MCF 10A (cell line): ENCODE data around the gene KCNC1. TPM values are rescaled to one million over a fixed set of nuclear protein-coding genes. Genes with fewer than 3 reads are reported as not detected.
A peak's percentile ranks its signal among the peaks of the same experiment; 100 is the strongest.

Experiments
- BruUV-seq: library from RNA; stranded (reverse); fragments of 400-500 nt; replicated peaks from 2 replicates; lab custom pipeline; 2021; lab: Mats Ljungman, UMichigan
- CTCF ChIA-PET: fragments of 300-600 bp; sonication (Branson Sonifier 250); formaldehyde crosslinking; extraction: SDS; loops from one replicate; lab custom pipeline; 2021; ENCODE audit warnings: antibody characterized with exemption, inconsistent platforms; lab: Yijun Ruan, JAX
- POLR2A ChIA-PET: fragments of 300-600, 350-650 bp; sonication (Branson Sonifier 250); formaldehyde crosslinking; extraction: SDS; loops from one replicate; lab custom pipeline; 2020; ENCODE audit warnings: antibody characterized with exemption, inconsistent platforms; lab: Yijun Ruan, JAX
- DNase-seq: peaks from one replicate; pipeline ENCODE4 v3.0.0-alpha.2; 2018; ENCODE audit not compliant: unreplicated experiment
- H3K27ac Mint-ChIP-seq: one replicate; pipeline ENCODE4 v1.8.0; 2022; ENCODE audit warnings: mild to moderate bottlenecking, low read depth, mixed read lengths; ENCODE audit not compliant: unreplicated experiment
- H3K27me3 Mint-ChIP-seq: one replicate; pipeline ENCODE4 v1.8.0; 2022; ENCODE audit warnings: mixed read lengths; ENCODE audit not compliant: insufficient read depth, unreplicated experiment
- H3K36me3 Mint-ChIP-seq: one replicate; pipeline ENCODE4 v1.8.0; 2022; ENCODE audit warnings: mild to moderate bottlenecking, moderate library complexity, mixed read lengths; ENCODE audit not compliant: insufficient read depth, unreplicated experiment
- H3K4me1 Mint-ChIP-seq: one replicate; pipeline ENCODE4 v1.8.0; 2022; ENCODE audit warnings: mixed read lengths; ENCODE audit not compliant: insufficient read depth, unreplicated experiment
- H3K4me3 Mint-ChIP-seq: one replicate; pipeline ENCODE4 v1.8.0; 2022; ENCODE audit warnings: mild to moderate bottlenecking, moderate library complexity, mixed read lengths; ENCODE audit not compliant: unreplicated experiment
- H3K9me3 Mint-ChIP-seq: one replicate; pipeline ENCODE4 v1.8.0; 2022; ENCODE audit warnings: mixed read lengths; ENCODE audit not compliant: unreplicated experiment
- intact Hi-C: fragments of 100-400 bp; cut with micrococcal nuclease; formaldehyde crosslinking; loops from 2 replicates; pipeline ENCODE4 v1.14.1; 2022
- total RNA-seq: library from RNA; stranded (reverse); gene quantifications from 2 replicates; pipeline ENCODE4 v1.2.3, GENCODE V29; 2022
- TF ChIP-seq, protein P1 (sequence below): fragments of 200-600 bp; IDR thresholded peaks from one replicate; pipeline ENCODE4 v1.8.0; 2022; ENCODE audit warnings: antibody characterized with exemption, mild to moderate bottlenecking; ENCODE audit not compliant: unreplicated experiment

Gene KCNC1
- total RNA-seq, 1 experiment from 2014 or later = not detected

DNA sequence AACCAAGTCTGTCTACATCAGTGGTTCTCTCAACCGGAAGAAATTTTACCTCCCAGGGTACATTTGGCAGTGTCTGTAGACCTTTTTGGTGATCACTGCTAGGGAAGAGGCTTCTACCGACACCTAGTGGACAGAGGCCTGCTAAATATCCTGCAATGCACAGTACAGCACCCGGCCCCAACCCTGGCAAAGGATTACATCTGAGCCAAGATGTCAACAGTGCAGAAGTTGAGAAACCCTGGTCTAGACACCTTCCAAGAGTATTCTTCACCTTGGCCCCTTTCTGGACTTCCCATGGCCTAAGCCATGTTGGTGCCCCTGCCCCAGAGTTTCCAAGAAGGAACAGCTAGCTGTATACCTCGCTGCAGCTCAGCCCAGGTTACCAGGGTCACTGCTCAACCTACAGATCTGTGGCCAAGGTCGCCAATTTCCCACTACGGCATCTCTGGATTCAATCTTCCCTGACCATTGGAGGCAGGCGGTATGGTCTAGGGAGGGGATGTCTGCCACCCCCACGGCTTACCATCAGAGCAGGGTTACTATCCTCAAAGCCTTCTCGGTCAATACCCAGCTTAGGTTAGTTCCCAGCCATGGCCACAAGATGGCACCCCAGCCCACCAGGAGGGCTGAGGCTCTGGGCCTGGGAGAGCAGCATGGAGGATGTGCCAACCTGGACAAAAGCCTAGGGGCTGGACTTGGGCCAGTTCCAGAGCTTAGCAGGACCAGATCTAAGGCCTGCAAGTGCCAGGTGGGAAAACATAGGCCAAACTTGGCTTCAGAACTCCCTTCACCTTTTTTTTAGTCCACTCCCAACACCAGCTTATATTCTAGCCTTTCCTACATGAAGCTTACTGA, 3.7 kb upstream of the KCNC1 start:
- TF ChIP-seq, protein P1, sequence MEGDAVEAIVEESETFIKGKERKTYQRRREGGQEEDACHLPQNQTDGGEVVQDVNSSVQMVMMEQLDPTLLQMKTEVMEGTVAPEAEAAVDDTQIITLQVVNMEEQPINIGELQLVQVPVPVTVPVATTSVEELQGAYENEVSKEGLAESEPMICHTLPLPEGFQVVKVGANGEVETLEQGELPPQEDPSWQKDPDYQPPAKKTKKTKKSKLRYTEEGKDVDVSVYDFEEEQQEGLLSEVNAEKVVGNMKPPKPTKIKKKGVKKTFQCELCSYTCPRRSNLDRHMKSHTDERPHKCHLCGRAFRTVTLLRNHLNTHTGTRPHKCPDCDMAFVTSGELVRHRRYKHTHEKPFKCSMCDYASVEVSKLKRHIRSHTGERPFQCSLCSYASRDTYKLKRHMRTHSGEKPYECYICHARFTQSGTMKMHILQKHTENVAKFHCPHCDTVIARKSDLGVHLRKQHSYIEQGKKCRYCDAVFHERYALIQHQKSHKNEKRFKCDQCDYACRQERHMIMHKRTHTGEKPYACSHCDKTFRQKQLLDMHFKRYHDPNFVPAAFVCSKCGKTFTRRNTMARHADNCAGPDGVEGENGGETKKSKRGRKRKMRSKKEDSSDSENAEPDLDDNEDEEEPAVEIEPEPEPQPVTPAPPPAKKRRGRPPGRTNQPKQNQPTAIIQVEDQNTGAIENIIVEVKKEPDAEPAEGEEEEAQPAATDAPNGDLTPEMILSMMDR = peak; percentile 94
- H3K36me3 Mint-ChIP-seq = no peaks in the 10 kb centered on the region
- no peaks in the 10 kb centered on the region for H3K4me1 Mint-ChIP-seq
- no peaks in the 10 kb centered on the region for H3K9me3 Mint-ChIP-seq
- intact Hi-C loops = loop anchor here (1.0 to 2.0 kb wide), 5 partner anchors 96 to 247 kb away; no protein-coding TSS in a partner anchor
- POLR2A ChIA-PET = interaction anchor here (0.6 to 2.2 kb wide), 10 partner anchors 95 to 257 kb away, joined by 3 to 16 read pairs (median 5); no protein-coding TSS in a partner anchor
- H3K27ac Mint-ChIP-seq = no peak overlapping the region
- H3K27me3 Mint-ChIP-seq = peaks cover 44% of the 10 kb centered on the region
- no peak overlapping the region for H3K4me3 Mint-ChIP-seq
- BruUV-seq = no TSS peak
- CTCF ChIA-PET = interaction anchor here (0.5 to 10.6 kb wide), 91 partner anchors 9 to 702 kb away, joined by 3 to 507 read pairs (median 5); partner anchors contain the start of gene SAAL1
- peak; percentile 90 for DNase-seq

DNA sequence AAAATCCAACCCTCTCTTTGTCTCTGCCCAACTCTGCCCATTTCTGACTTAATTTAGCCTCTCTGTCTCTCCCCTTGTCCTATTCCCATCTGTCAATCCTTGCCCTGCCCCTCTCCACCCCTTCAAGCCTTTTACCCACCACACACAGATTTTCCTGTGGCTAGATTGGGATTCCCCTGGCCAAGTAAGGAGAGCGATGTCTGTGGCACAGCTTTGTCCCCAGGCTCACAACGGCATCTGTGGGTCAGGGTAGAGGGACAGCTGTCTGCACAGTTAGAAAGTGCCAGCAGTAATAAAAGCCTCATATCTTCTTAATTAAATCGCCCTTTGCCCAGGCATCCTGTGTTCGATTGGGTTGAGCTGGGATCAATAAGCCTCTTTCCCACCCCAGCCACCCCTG, 1.3 kb upstream of the KCNC1 start:
- no peak for DNase-seq
- TF ChIP-seq, protein P1 = no peak
- H3K9me3 Mint-ChIP-seq = no peaks in the 10 kb centered on the region
- ChIA-PET CTCF (interaction anchor here (0.6 to 10.6 kb wide), 11 partner anchors 9 to 248 kb away, joined by 3 to 507 read pairs (median 4); no protein-coding TSS in a partner anchor), POLR2A (no interaction called here)
- H3K27ac Mint-ChIP-seq = no peak overlapping the region
- intact Hi-C loops = no loop called here
- H3K27me3 Mint-ChIP-seq = peaks cover 28% of the 10 kb centered on the region
- no TSS peak for BruUV-seq
- no peaks in the 10 kb centered on the region for H3K4me1 Mint-ChIP-seq
- no peaks in the 10 kb centered on the region for H3K36me3 Mint-ChIP-seq
- H3K4me3 Mint-ChIP-seq = no peak overlapping the region

DNA sequence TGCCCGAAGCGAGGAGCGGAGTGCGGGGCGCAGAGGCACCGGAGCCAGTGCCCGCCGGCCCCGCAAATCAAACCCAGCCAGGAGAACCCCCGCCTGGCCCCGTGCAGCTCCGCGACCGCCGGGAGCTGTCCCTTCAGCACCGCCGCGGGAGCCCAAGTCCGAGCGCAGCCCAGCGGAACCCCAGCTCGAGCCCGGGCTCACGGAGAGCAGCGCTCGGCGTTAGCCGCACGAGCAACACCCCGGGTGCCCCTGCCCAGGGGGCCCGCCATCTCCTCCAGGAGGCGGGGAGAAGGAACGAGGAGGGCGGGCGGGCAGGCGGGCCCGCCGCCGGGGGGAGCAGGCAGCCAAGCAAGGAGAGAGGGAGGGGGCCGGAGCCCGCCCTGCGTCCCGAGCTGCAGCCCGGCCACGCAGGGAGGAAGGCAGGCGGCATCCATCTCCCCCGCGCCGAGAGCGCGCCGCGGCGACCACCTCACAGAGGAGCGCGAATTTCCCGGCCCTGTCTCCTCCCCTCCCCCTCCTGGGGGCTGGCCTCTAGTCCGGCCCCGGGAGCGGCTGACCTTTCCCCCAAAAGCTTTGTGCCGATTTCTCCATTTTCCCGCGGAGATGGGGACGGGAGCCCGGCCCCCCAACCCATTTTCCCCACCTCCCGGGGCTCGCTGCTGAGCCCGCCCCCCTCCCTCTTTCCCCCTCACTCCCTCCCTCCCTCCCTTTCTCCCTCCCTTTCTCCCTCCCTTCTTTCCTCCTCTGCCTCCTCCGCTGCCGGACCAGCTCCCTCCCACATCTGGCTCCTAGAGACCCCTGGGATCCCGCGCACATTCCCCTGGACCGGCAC, 621 bp downstream of the KCNC1 start:
- intact Hi-C loops = no loop called here
- Mint-ChIP-seq H3K36me3 (no peaks in the 10 kb centered on the region), H3K27me3 (peaks cover 13% of the 10 kb centered on the region), H3K9me3 (no peaks in the 10 kb centered on the region), H3K4me1 (no peaks in the 10 kb centered on the region), H3K4me3 (peak overlapping the region; percentile 43), H3K27ac (no peak overlapping the region)
- DNase-seq = peak; percentile 67
- ChIA-PET CTCF (interaction anchor here (0.8 to 10.6 kb wide), 4 partner anchors 35 to 246 kb away, joined by 3 to 507 read pairs (median 41); no protein-coding TSS in a partner anchor), POLR2A (interaction anchor here (0.5 to 0.6 kb wide), 2 partner anchors 13 to 235 kb away, joined by 3 read pairs; no protein-coding TSS in a partner anchor)
- TF ChIP-seq, protein P1 = no peak
- no TSS peak for BruUV-seq
